ENCODE measurements around the gene PIP5K1C. TPM values are rescaled to one million over a fixed set of nuclear protein-coding genes. Genes with fewer than 3 reads are reported as not detected.
"Not testable (repeated sequence)": the region's sequence is repeated elsewhere in the genome, so short reads cannot be mapped to it uniquely, and the experiment has no call there.

Gene PIP5K1C
- total RNA-seq, 1 donor from 2014 or later = 57.7 TPM

- DNase-seq = no peak
These were observed 56.5 kb downstream of the PIP5K1C start for GRCh38 chr19:3643674-3644313.

DNA sequence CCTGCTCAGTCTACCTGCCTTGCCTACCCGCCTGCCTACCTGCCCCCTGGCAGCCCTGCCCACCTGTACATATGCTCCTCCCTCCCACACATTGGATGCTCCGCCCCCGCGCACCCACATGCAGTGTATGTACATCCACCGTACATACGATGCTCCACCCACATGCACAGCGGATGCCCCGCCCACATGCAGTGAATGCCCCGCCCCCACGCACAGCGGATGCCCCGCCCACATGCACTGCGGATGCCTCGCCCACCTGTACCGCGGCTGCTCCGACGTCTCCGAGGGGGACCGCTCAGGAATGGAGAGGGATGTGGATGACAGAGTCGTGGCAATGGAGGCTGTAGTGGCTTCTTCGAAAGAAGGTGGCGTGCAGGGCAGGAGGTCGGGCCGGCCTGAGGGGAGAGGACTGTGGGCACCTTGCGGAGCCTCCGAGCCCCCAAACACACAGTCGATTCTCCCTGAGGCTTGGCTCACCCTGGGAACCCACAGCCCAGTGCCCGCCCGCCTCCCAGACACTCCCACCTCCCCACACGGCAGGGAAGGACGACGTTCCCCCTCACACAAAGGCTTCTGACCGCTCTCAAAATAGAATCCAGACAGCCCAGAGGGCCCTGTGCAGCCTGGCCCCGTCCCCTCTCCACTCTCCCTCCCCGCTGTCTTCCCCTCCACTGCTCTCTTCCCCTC lies 57.1 kb downstream of the PIP5K1C start:
- DNase-seq = peak; percentile 15

DNA sequence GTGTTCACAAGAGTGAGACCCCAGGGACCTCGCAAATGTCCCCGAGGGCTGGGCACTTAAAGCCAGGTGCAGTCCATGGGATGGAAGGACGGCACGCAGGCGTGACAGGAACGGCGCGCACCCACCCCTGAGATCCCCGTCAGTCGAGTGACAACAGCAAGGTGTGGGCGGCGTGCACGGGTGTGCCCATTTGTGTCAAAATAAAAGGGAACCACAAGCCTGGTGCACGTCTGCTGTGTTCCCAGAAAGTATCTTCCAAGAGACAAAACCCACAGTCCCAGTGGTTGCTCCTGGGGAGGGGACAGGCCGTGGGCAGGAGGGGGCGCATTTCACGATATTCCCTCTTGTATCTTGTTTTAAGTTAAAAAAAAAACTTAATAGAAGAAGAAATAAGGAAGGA lies 58.0 kb downstream of the PIP5K1C start:
- DNase-seq = no peak

DNA sequence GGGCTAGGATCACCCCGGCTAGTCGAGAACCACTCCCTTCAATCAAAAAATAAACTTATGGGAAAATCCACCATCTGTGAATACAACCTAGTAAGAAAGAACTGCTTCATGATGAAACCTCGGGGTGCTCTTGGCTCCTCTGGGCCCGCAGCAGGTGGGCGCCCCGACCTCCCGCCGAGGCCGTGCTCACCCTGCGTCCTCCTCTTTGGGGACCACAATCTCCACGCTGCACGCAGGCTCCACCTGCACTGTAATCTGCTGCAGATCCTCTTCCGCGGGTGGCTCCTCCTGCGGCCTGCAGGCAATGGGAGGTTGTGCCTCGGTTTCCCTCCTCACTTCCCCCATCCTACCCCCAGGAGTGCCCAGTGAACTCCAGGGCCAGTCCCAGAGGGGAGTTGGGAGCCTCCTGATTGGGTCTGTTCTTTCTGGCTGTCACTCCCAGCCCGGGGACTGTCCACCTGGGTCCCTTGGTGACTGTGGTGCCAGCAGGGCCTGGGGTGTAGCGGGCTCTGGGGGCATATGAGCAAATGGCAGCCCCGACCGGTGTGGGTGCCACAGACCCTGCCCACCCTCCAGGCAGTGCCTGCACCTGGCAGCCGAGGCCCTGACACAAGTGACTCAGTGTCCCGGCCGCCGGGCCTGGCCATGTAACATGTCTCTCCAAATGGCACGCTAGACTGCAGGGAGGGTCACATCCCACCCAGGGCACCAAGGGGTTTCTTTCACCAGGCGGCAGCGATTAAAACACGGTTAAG lies 58.6 kb downstream of the PIP5K1C start:
- DNase-seq = no peak

DNA sequence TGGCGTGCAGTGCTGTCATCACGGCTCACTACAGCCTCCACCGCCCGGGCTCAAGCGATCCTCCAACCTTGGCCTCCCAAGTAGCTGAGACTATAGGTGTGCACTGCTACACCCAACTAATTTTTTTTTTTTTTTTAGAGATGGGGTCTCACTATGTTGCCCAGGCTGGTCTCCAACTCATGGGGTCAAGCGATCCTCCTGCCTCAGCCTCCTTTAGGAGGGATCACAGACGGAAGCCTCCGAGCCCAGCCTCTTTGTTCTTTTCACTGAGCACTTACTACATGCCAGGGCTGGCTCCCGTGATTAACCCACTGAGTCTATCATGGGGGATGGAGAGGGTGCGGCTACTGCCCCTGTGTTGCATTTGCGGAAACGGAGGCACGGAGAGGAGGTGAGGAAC lies 60.8 kb downstream of the PIP5K1C start:
- DNase-seq = no peak

DNA sequence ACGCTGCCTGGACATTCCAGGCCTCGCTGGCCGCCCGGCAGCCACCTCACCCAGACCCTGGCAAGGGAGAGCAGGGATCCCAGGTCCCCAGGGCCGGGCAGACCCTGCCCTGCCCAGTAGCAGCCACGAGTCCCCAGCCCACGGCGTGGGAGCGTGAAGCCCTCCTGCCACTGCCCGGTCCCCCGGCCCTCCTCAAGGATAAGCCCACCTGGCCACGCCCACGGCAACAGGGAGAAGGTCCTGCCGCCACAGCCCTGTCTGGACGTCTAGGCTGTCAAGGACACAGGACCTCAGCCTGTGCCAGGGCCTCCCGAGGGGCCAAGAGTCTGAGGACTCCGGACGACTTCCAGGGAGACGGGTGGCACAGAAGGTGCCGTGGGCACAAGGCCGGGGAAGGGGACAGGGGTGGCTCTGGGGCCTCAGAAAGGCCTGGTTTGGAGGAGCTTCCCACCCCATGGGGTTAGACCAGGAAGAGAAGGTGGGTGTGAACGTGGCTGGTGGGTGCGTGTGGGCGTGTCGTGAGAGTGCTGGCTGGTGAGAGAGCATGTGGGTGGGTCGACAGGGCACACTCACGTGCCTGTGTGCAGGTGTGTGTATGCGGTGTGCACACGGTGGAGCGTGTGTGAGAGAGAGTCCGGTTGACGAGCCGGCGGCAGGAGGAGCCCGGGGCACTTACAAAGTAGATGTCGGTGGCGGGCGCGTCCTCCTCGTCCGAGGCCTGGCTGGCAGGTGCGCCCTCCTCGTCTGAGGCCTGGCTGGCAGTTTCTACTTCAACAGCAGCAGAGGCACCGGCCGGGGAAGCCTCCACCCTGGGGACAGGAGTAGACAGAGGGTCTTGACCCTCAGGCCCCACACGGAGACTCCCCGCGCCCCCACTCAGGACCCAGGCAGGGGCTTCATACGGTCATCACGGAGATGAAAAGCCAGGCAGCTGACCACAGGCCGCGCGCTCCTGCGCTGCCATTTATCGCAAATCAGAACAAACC lies 61.8 kb downstream of the PIP5K1C start:
- DNase-seq = no peak

DNA sequence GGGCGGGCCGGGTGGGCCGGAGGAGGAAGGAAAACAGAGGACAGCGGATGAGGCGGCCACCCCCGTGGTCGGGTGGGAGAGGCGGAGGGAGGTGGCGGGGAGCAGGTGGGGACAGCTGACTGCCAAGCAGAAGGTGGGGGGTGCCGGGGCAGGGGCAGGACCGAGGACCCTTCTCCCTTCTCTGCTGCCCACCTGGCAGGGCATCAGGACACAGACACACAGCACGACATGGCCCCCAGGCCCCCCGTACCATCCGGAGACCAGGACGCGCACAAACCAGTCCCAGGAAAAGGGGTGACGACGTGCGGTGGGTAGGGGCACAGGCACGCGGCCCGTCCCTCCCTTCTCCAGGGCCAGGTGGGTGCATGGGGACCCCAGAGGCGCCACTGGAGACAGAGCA lies 62.6 kb downstream of the PIP5K1C start:
- no peak for DNase-seq

- DNase-seq = no peak
These were observed 63.3 kb downstream of the PIP5K1C start for GRCh38 chr19:3636962-3637361.

DNA sequence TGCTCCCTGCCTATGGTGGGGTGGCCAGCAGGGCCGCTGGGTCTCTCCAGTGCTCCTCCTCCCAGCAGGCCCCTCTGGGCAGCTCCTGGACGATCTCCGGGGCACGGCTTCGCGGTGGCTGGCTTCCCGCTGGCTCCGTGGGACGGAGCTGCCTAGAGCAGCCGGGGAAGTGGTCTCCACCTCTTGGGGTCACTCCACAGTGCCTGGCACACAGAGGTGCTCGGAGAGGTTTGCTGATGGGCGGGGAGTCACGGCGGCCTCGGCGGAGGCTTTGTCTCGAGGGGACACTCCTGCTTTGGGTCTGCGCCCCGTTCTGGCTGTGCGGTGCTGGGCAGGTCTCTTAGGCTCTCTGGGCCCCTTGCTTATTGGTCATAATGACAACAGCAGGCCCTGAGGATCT lies 63.8 kb downstream of the PIP5K1C start:
- DNase-seq = no peak

GRCh38 chr19:3634496-3635045 lies 65.7 kb downstream of the PIP5K1C start:
- DNase-seq = no peak

GRCh38 chr19:3633559-3633988 lies 66.7 kb downstream of the PIP5K1C start:
- DNase-seq = no peak

- no peak for DNase-seq
These were observed 67.3 kb downstream of the PIP5K1C start for GRCh38 chr19:3632739-3633558.

DNA sequence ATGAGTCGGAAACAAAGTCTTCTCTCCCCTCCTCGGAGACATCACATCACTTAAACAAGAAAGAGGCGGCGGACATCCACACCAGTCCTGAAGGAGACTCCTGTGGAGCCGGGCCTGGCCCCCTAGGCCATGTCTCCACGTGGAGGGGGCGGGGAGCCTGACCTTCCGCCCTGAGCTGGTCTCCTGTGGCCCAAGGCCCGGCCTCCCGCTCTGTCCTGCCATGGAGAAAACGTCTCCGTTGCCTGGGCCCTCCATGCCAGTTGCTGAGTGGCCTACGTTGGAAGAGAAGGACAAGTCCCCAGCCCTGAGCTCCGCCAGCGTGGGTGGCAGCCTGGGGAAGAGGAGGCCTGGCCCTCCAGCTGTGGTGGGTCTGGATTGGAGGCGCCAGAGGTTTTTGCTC lies 68.2 kb downstream of the PIP5K1C start:
- no peak for DNase-seq

DNA sequence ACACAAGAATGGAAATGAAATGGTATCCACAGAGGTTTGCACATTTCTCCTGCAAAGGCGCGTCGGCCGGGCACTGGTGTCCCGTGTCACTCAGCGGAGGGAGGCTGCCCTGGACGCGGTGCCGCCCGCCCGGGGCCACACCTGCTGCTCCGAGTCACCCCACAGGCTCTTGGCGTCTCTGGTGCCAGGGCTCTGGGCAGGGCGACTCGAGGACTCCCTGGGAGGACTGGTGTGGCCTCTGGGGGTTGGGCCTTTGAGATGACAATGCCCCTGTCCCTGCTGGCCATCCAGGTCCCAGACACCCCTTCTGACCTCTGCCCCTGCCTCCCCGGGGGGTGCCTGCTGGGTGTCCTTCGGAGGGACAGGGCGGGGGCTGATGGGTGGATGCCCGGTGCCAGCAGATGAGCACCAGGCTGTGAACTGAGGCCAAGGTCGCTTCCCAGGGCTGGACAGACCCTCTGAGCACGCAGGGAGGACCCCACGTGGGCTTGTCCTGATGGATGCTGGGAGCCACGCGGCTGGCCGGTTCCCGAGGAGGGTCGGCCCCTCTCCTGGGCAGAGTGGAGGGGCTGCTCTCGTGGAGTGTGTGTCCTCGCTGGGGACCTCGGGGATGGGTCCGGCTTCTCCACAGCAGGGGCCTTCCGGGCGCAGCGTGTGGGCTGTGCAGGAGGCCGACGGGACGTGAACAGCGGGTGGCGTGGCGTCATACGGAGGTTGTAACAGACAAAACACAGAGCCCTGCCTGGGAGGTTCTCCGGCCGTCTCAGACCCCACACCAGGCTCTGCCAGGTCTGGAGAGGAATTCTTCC lies 69.0 kb downstream of the PIP5K1C start:
- no peak for DNase-seq

DNA sequence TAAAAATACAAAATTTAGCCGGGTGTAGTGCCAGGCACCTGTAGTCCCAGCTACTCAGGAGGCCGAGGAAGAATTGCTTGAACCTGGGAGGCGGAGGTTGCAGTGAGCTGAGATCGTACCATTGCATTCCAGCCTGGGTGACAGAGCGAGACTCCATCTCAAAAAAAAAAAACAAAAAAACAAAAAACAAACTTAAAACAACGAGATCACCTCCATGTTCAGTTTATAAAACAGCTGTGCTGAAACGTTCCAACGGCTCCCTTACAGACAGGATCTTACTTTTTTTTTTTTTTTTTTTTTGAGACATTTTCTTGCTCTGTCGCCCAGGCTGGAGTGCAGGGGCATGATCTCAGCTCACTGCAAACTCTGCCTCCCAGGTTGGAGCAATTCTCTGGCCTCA lies 71.5 kb downstream of the PIP5K1C start:
- DNase-seq = not testable (repeated sequence)

DNA sequence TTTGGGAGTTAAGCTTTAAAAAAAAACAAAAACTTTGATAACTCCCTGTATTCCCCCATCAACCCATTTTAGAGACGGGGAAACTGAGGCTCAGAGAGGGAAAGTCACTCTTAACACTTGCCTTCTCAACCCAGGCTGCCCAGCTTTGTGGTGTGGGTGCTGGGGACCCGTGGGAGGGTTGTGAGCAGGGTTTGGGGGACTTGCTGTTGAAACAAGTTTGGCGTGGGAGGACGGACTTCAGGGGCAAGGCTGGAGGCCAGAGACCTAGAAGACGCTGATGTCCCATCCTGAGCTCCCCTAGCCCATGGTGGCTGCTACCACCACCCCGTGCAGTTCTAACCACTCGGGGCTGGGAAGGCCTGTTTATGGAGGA lies 72.9 kb downstream of the PIP5K1C start:
- DNase-seq = no peak

GRCh38 chr19:3626473-3627350 lies 73.6 kb downstream of the PIP5K1C start, which contains the start of gene CACTIN:
Gene CACTIN, minus strand, starts transcription at chr19:3626790. Its CDS starts 28 bp downstream, at chr19:3626762.
- peak; percentile 98 for DNase-seq

DNA sequence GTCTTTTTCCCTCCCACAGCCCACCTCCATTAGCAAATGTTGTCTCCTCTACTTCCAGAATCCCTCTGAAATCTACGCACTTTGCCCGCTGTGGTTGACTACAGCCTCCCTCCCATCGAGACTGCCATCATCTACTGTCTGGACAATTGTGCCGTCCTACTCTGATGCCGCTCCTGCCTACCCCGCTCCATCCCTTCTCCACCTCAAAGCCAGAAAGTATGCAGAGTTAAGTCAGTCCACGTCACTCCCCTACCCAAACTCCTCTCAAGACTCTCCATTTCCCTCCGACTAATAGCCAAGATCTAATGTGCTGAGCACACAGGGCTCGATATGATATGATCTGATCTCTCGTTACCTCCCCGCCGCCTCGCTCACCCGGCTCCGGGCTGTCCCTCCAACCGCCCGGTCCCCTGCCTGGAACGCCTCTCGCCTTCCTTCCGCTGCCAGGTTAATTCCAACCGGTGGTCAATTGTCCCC lies 74.2 kb downstream of the PIP5K1C start:
- peak; percentile 23 for DNase-seq

GRCh38 chr19:3623716-3624115 lies 76.6 kb downstream of the PIP5K1C start:
- no peak for DNase-seq
